OCI-M2 (cell line): ENCODE measurements around the gene SLC30A10.
"Not testable (repeated sequence)": the region's sequence is repeated elsewhere in the genome, so short reads cannot be mapped to it uniquely, and the experiment has no call there.

Experiments
- DNase-seq: peaks from one replicate; lab custom pipeline; 2025; ENCODE audit not compliant: unreplicated experiment; lab: John Stamatoyannopoulos, UW

Gene SLC30A10

DNA sequence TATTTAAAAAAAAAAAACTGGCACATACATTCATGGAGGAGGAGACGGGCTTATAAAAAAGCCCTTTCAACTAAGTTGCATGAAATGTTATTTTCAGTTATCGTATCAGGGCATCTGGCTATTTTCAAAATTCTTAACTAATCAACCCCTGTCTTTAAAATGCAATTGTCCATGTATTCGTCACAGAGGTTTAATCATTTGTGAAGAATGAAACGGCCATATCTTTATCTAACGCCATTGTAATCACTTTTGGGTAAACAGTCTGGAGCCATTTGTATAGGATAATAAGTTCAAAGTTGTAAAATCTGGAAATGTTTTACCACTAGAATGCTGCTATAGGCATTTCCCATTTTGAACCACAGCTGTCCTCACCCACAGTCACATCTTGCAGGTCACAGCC is 30.4 kb downstream of the SLC30A10 start:
- no peak for DNase-seq

DNA sequence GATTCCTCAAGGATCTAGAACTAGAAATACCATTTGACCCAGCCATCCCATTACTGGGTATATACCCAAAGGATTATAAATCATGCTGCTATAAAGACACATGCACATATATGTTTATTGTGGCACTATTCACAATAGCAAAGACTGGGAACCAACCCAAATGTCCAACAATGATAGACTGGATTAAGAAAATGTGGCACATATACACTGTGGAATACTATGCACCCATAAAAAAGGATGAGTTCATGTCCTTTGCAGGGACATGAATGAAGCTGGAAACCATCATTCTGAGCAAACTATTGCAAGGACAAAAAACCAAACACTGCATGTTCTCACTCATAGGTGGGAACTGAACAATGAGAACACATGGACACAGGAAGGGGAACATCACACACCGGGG is 36.1 kb downstream of the SLC30A10 start:
- not testable (repeated sequence) for DNase-seq

DNA sequence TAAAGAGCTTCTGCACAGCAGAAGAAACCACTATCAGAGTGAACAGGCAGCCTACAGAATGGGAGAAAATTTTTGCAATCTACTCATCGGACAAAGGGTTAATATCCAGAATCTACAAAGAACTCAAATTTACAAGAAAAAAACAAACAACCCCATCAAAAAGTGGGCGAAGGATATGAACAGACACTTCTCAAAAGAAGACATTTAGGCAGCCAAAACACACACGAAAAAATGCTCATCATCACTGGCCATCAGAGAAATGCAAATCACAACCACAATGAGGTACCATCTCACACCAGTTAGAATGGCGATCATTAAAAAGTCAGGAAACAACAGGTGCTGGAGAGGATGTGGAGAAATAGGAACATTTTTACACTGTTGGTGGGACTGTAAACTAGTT is 36.5 kb downstream of the SLC30A10 start:
- not testable (repeated sequence) for DNase-seq

DNA sequence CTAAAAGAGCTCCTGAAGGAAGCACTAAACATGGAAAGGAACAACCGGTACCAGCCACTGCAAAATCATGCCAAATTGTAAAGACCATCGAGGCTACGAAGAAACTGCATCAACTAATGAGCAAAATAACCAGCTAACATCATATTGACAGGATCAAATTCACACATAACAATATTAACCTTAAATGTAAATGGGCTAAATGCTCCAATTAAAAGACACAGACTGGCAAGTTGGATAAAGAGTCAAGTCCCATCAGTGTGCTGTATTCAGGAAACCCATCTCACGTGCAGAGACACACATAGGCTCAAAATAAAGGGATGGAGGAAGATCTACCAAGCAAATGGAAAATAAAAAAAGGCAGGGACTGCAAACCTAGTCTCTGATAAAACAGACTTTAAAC is 39.7 kb downstream of the SLC30A10 start:
- not testable (repeated sequence) for DNase-seq

DNA sequence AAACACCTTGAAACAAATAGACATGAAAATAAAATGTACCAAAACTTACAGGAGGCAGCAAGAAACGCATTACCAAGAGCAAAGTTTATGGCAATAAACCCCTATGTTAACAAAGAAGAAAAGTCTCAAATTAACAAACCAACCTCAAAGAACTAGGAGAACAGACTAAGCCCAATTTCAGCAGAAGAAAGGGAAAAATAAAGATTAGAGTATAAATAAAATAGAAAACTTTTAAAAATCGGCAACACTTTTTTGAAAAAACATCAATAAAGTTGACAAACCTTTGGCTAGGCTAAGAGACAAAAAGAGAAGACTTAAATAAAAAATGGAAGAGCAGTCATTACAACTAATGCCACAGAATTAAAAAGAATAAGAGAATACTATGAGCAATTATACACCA is 42.7 kb downstream of the SLC30A10 start:
- no peak for DNase-seq

DNA sequence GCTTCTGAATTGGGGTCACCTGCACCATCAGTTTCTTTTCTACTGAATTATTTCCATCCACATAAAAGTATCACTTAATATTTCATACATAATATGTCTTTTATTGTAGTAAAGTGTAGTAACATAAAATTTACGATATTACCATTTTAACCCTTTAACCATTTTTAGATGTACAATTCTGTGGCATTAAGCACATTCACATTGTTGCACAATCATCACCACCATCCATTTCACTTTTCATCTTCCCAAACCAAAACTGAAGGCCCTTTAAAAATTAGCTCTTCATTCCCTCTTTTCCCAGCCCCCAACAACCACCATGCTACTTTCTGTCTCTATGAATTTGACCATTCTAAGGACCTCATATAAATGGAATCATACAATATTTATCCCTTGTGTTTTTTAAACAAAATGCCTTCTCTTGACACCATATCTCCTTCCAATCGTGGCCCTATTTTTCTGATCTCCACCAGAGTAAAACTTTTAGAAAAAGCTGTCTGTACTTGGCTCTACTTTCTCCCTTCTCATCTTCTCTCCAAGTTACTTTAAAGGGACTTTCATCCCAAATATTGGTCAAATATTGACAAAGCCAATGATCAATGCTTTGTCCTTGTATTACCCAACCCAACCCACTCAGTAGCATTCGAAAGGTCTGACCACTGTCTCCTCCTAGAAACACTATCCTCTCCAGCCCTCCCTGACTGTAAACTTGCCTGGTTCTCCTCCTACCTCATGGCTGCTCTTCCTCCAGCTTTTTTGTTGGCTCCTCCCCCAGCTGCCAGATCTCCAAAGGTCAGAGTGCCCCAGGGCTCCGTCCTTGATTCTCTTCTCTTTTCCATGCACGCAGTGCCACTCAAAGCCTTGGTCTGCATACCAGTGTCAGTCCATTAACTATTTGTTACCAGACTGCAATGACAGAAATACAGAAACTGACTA is 44.7 kb downstream of the SLC30A10 start:
- no peak for DNase-seq

DNA sequence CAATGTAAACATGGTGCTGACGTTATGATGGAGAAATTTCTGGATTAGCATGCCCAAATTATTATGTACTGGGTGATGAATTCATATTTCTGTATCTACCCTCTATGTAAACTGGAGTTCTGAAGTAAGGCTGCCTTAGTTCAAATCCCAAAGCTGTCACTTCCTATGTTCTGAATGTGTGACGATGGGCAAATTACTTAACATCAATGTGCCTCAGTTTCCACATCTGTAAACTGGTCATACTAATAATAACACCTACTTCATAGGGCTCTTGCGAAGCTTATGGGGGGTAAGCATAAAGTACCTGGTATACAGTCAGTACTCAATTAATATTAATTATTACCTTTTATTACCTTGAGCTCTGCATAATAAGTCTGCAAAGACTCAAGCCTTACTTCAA is 45.6 kb downstream of the SLC30A10 start:
- DNase-seq = no peak

DNA sequence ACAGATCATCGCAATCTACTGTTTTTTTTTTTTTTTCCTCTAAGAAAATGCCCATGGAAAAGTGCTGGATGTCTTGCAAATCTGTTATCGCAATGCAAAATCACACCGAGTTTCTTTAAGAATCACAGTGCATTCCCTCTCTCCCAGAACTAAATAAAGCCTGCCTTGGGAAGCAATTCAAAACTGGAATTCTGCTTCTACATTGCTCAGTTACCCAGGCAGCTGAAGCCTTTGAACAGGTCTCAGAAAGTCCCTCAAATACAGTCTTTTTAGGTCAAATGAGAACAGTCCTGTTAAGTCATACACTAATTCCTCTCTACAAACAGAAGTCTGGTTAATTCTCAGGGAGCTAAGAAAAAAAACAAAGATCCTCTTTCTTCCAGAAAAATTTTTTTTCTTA is 46.3 kb downstream of the SLC30A10 start:
- no peak for DNase-seq

DNA sequence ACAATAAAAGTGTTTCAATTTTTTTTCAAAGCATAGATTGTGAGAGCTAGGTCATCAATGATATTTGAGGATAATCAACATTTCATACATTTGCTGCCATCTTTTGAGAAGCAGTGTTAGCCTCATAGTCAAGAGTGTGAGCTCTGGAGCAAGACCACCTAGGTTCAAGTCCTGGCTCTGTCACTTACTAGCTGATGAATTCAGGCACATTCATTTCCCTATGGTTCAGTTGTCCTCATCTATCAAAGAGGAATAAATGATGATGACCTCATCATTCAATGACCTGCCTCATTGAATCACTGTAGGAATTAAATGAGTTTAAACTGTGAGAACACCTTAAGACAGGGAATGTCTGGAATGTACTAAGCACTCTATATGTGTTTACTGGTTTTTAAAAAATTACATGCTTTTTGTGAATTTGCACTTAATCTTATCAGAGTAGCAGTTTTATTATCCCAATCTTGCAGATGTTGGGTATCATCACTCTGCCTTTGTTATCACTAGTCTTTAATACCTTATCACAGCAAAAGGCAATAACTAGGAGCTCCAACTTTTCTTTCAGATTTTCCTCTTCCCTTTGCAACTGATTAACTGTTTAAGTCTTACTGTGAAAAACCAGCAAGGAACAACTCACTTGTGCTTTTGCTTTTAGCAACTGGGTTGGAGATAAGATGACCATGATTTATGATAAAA is 47.4 kb downstream of the SLC30A10 start:
- DNase-seq = no peak

DNA sequence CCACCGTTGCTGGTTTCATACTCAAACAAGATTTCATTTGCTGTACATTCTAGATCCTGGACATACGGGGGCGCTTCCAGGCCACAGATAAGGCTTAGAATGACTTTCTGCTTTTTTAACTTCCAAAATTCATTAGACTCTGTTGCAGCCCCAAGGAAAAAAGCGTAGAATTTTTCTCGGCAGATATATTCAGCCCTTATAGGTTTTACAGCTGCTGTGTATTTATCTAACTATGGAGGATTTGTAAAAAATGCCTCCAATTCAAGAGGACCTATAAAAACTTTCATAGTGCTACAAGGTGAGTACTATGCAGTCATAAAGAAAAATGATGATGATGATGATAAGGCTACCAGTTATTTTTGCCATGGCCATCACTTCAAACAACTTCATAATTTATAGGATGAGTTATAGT is 51.6 kb downstream of the SLC30A10 start:
- no peak for DNase-seq

DNA sequence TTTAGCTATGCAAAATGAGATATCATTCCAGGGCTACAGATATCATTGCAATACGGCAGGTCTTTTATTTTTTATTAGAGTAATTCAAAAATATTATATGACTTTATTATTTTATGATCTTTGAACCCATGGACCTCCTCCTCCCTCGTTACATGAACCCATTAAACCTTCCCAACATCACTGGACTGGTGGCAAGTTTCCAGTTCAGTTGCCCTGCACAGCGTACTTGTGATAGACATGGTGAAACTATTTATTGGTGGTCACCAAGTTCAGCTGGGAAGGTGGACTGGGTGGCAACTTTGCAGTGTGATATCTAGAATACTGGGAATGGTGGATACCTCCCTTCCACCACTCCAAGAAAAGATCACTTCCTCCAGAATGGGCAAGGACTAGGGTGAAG is 52.5 kb downstream of the SLC30A10 start:
- no peak for DNase-seq

DNA sequence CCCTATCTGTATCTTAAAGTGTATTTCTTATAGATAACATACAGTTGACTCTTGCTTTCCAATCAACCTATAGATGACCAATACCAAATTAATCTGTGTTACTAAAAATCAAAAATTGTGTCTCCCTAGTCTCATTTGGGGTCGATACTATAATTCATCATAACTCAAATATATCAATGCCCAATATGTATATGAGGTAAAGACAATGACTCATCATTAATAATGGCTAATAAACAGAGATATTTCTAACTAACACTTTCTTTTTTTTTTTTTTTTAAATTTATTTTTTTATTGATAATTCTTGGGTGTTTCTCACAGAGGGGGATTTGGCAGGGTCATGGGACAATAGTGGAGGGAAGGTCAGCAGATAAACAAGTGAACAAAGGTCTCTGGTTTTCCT is 55.8 kb downstream of the SLC30A10 start:
- not testable (repeated sequence) for DNase-seq

DNA sequence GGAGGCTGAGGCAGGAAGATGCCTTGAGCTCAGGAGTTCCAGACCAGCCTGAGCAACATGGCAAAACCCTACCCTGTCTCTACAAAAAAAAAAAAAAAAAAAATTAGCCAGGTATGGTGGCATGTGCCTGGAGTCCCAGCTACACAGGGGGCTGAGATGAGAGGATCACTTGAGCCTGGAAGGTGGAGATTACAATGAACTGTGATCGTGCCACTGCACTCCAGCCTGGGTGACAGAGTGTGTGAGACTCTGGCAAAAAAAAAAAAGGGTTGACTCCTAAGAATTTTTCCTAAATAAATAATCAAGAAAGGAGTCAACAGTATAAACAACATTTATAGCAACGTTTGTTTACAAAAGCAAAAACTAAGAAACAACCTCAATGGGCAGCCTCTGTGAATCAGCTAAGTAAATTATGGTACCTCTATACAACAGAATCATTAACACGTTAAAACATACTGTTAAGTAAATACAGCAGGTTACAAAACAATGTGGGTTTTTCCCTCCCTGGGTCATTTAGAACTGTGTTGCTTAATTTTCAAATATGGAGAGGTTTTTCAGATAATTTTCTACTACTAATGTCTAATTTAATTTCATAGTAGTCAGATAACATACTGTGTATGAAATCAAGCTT is 56.8 kb downstream of the SLC30A10 start:
- no peak for DNase-seq

DNA sequence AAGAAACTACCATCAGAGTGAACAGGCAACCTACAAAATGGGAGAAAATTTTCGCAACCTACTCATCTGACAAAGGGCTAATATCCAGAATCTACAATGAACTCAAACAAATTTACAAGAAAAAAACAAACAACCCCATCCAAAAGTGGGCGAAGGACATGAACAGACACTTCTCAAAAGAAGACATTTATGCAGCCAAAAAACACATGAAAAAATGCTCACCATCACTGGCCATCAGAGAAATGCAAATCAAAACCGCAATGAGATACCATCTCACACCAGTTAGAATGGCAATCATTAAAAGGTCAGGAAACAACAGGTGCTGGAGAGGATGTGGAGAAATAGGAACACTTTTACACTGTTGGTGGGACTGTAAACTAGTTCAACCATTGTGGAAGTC is 59.7 kb downstream of the SLC30A10 start:
- not testable (repeated sequence) for DNase-seq
